NCI-H1092 (cell line): ENCODE results near the gene SLIT3.

ENCODE experiments used
- DNase-seq: peaks from one replicate; lab custom pipeline; 2025; lab: John Stamatoyannopoulos, UW

SLIT3 gene

GRCh38 chr5:168669668-168670378, 631.1 kb downstream of the SLIT3 start:
- DNase-seq: no peak

GRCh38 chr5:168669156-168669555, 631.8 kb downstream of the SLIT3 start:
- no peak for DNase-seq

- DNase-seq: no peak
Measured at GRCh38 chr5:168668078-168668477, 632.9 kb downstream of the SLIT3 start.

DNA sequence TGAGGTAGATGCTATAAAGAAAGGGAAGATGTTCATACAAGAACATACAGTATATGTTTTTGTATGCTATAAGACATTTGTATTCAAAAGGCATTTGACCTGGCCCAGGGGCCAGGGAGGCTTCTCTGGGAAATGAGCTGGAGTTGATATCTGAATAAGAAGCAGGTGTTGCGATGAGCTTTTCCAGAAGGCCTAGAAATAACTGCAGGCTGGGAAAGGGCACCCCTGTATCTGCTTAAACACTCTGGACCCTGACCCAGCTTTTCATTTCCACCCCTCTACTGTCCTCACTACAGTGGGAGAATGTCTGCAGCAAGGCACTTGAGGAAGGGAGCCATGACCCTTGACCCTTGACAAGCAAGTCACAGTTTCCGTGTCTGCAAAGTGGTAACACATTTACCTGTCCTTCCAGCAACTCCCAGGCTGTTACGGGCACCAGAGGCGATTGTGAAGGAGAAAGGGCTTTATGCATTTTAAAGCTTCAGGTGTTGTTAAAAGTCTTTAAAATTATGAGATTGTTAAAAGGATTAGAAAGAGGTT, 633.6 kb downstream of the SLIT3 start:
- DNase-seq: no peak

GRCh38 chr5:168666356-168666755, 634.6 kb downstream of the SLIT3 start:
- no peak for DNase-seq

GRCh38 chr5:168663276-168664004, 637.5 kb downstream of the SLIT3 start:
- no peak for DNase-seq

DNA sequence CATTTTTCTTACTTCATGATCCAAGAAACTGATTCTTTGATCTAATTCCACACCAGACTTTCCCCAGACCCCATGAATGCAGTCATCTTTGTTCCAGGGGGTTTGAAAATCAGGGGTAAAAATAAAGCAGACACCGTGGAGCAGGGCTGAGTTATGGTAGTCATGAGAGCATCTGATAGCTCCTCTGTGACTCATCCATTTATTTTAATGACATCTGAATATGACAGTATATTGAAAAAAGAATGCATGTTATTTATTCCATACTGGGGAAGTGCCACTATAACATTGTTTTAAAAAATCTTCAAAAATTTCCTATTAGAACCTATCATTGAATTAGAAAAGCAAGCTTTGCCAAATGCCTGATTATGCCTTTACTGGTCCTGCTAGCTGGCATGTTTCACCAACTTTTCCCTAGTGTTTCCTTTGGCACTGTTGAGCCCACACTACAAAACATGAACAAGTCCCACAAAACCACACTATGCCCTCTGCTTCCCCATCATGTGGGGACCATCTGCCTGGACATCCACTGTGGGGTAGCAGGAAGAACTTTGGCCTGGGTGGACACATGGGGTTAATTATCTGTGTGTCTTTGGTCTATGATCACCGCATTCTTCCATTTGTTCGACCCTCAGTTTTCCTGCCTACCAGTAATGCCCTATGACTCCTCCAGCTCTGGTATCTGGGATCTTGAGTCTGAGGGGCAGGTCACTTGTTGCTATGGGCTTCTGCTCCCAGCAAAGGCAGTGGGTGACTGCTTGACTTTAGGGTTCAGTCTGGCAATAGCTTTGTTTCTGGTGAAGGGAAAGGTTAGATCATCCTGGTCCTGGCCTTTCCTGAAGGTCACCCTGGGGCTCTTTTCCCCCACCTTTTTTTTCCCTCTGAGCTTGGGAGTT, 639.1 kb downstream of the SLIT3 start:
- DNase-seq: no peak

DNA sequence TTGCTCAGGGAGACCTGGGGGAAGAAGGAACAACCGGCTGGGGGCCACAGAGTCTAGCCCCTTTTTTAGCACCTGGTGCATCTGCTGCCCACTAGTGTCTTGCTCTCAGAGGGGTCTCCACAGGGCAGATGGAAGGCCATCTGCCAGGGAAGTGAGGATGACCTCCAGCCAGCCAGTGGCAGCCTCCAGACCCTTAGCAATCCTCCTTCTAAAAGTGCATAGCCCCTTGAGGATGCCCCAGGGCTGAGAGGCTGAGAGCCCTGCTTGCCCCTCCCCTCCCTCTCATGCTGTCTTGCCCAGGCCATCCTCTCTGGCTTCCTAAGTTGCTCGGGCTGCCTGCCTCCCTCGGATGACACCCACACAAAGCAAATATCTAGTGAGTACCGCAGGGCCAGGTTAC, 640.2 kb downstream of the SLIT3 start:
- no peak for DNase-seq

DNA sequence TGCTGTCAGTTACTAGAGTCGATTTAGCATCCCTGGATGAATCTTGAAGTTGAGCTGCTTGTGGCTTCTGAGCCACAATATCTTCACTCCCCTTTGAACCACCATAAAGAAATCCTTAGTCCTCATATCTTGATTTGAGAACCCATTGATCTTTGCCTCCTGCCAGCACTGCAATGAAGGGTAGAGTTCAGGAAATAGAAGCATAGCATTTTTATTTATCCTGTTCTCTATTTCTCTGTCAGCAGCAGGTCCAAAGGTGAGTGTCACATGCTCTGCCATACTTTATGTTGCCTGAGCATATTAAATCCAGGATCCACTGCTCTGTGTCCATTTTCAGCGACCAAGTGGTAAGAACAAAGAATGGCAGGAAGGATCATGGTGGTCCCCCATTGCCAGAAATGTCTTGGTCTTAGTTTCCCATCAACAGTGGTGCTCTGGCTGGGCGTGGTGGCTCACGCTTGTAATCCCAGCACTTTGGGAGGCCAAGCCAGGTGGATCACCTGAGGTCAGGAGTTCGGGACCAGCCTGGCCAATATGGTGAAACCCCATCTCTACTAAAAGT, 641.6 kb downstream of the SLIT3 start:
- DNase-seq: no peak

- DNase-seq: no peak
Measured at GRCh38 chr5:168658394-168658793, 642.5 kb downstream of the SLIT3 start.

DNA sequence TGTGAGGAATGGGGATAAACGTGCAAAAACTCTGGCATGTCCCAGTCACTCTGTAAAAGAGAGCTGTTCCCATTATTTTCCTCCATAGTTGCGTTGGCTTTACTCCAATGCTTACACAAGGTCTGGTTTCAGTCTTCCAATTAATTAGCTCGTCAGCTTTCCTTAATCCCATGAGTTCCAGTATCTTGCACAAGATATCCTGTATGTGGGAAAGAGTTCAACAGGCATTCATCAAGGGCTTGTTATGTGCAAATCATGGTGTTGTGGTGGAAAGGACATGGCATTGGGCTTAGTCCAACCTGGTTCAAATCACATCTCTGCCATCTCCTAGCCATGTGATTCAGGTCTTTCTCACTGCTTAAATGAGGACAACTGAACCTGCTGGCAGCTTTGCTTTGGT, 644.3 kb downstream of the SLIT3 start:
- no peak for DNase-seq

- no peak for DNase-seq
Measured at GRCh38 chr5:168655316-168655715, 645.6 kb downstream of the SLIT3 start.

- DNase-seq: no peak
Measured at GRCh38 chr5:168654211-168654721, 646.7 kb downstream of the SLIT3 start.

DNA sequence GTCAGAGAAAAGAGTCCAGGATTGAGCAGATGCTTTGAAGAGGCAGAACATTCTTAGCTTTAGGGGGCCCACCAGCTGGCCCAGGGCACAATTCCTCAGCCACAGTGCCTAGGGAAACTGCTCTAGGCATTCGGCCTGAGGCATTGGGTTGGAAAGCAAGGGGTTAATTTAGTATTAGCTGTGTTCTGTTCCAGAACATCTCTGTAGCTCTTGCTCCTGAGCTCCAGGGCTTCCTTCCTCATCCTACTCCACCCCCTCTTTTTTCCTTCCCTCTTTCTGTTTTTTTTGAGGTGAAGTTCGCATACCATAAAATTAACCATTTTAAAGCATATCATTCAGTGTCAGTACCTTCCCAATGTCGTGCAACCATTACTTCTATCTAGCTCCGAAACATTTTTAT, 647.3 kb downstream of the SLIT3 start:
- no peak for DNase-seq

- no peak for DNase-seq
Measured at GRCh38 chr5:168651648-168652047, 649.3 kb downstream of the SLIT3 start.

DNA sequence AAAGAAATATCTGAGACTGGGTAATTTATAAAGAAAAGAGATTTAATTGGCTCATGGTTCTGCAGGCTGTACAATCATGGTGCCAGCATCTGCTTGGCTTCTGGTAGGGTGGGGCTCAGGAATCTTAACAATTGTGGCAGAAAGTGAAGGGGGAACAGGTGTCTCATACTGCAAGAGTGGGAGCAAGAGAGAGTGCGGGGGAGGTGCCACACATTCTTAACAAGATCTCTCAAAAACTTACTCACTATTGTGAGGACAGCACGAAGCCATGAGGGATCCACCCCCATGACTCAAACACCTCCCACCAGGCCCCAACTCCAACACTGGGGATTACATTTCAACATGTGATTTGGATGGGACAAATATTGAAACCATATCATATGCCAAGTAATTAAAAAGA, 651.6 kb downstream of the SLIT3 start:
- no peak for DNase-seq

DNA sequence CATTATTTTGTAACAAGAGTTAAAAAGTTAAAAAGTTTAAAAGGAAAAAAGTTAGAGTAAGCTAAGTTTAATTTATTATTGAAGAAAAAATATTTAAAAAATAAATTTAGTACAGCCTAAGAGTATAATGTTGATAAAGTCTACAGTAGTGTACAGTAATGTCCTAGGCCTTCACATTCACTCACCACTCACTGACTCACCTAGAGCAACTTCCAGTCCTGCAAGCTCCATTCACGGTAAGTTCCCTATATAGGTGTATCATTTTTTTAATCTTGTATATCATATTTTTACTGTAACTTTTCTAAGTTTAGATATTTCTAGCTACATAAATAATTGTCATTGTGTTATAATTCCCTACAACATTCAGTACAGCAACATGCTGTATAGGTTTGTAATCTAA, 652.4 kb downstream of the SLIT3 start:
- DNase-seq: no peak

DNA sequence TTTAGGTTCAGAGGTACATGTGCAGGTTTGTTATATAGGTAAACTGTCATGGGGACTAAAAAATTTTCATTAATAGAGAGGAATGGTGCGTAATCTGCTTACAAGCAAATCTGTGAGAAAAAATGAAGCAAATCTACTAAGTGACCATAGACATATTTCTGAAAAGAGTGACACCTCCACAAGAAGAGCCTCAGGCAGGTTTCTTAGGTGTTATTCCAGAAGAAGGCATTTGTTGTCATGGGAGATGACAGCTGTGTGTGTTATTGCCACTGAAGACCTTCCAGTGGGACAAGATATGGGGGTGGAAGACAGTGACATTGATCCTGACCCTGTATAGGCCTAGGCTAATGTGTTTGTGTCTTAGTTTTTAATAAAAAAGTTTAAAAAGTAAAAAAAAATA, 652.9 kb downstream of the SLIT3 start:
- no peak for DNase-seq

- no peak for DNase-seq
Measured at GRCh38 chr5:168647083-168647482, 653.9 kb downstream of the SLIT3 start.

DNA sequence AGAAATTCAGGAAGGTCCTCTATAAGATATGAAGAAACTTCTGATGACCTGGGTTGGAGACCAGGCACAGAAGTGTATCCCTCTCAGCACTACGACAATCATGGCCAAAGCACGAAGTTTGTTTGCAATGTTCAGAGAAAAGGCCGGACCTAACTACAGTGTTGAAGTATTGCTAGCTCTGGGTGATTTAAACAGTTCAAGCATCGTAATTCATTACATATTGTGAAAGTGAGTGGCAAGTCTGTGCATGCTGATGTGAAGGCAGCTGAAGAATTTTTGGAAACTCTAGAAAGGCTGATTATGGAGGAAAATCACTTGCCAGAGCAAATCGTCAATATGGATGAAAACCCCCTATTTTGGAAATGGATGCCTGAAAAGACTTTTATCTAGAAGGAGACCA, 654.6 kb downstream of the SLIT3 start:
- DNase-seq: no peak

DNA sequence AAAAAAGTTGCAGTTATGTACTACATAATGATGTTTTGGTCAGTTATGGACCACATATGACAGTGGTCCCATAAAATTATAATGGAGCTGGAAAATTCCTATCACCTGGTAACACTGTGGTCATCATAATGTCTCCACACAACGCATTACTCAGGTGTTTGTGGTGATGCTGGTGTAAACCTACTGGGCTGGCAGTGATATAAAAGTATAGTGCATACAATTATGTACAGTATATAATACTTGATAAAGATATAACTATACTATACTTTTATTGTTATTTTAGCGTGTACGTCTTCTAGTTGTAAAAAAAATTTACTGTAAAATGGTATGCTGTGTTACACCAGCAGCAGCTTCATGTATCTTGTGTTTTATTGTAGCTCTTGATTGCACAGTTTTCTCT, 655.7 kb downstream of the SLIT3 start:
- no peak for DNase-seq

DNA sequence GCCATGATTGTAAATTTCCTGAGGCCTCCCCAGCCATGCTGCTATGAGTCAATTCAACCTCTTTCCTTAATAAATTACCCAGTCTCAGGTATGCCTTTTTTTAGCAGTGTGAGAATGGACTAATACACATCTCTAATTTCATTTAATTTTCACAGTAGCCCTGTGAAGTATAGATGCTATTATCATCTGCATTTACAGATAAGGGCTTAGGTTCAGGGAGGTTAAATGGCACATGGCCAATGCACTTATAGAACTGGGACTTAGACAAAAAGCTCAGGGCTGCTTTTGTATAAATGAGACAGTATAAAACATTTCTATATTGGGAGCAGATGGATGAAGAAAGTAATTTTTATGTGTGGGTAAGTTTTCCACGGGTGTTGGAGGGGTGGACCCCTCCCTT, 658.9 kb downstream of the SLIT3 start:
- DNase-seq: no peak
